ENCODE measurements around the gene SESTD1. TPM values are rescaled to one million over a fixed set of nuclear protein-coding genes. Genes with fewer than 3 reads are reported as not detected.

The SESTD1 gene
- total RNA-seq, 1 experiment from 2014 or later = 208 TPM

- no TSS peak for BruUV-seq (replicated peaks)
- H3K79me2 ChIP-seq (ENCODE audit: low read depth) = peaks cover 78% of the 10 kb centered on the region
- TF ChIP-seq, protein P1, sequence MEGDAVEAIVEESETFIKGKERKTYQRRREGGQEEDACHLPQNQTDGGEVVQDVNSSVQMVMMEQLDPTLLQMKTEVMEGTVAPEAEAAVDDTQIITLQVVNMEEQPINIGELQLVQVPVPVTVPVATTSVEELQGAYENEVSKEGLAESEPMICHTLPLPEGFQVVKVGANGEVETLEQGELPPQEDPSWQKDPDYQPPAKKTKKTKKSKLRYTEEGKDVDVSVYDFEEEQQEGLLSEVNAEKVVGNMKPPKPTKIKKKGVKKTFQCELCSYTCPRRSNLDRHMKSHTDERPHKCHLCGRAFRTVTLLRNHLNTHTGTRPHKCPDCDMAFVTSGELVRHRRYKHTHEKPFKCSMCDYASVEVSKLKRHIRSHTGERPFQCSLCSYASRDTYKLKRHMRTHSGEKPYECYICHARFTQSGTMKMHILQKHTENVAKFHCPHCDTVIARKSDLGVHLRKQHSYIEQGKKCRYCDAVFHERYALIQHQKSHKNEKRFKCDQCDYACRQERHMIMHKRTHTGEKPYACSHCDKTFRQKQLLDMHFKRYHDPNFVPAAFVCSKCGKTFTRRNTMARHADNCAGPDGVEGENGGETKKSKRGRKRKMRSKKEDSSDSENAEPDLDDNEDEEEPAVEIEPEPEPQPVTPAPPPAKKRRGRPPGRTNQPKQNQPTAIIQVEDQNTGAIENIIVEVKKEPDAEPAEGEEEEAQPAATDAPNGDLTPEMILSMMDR (conservative IDR thresholded peaks at IDR 0.05) = no peak
- no peak for TF ChIP-seq EZH2 (IDR thresholded peaks at IDR 0.05; ENCODE audit: low read depth)
- ChIA-PET CTCF (interaction anchor here (0.6 kb wide), 1 partner anchor 314 kb away, joined by 3 read pairs; no protein-coding TSS in a partner anchor), POLR2A (ENCODE audit: unreplicated experiment) (no interaction called here)
- no peaks in the 10 kb centered on the region for H3K9me3 ChIP-seq (ENCODE audit: insufficient read depth, low read depth)
- no peaks in the 10 kb centered on the region for H3K4me1 ChIP-seq (replicated peaks; ENCODE audit: insufficient read depth)
- no peak overlapping the region for H3K4me2 ChIP-seq
- no peaks in the 10 kb centered on the region for H4K20me1 ChIP-seq (ENCODE audit: insufficient read depth)
- intact Hi-C loops (cut with micrococcal nuclease; ENCODE audit: unreplicated experiment) = no loop called here
- no peak overlapping the region for H3K4me3 ChIP-seq
- H3F3A ChIP-seq (ENCODE audit: insufficient read depth, low read depth) = no peaks in the 10 kb centered on the region; the same call in 1 of the 2 replicates
- H3K36me3 ChIP-seq (ENCODE audit: low read depth) = peaks cover 8% of the 10 kb centered on the region
- H3K9me2 ChIP-seq (ENCODE audit: insufficient read depth) = no peaks in the 10 kb centered on the region
- no peak overlapping the region for H3K27ac ChIP-seq
- DNase-seq = no peak
- no peaks in the 10 kb centered on the region for H3K27me3 ChIP-seq (ENCODE audit: insufficient read depth, low read depth)
- H2AFZ ChIP-seq = no peak overlapping the region
Measured at GRCh38 chr2:179226961-179227259, 37.7 kb downstream of the SESTD1 start.

- H3K79me2 ChIP-seq (ENCODE audit: low read depth) = peaks cover 78% of the 10 kb centered on the region
- H3K4me1 ChIP-seq (replicated peaks; ENCODE audit: insufficient read depth) = no peaks in the 10 kb centered on the region
- no peak for TF ChIP-seq EZH2 (IDR thresholded peaks at IDR 0.05; ENCODE audit: low read depth)
- H3F3A ChIP-seq (ENCODE audit: insufficient read depth, low read depth) = no peaks in the 10 kb centered on the region; the same call in 1 of the 2 replicates
- CTCF ChIA-PET = interaction anchor here (0.6 kb wide), 1 partner anchor 314 kb away, joined by 3 read pairs; no protein-coding TSS in a partner anchor
- DNase-seq = no peak
- H3K9me2 ChIP-seq (ENCODE audit: insufficient read depth) = no peaks in the 10 kb centered on the region
- H3K4me2 ChIP-seq = no peak overlapping the region
- no peak overlapping the region for H3K27ac ChIP-seq
- no peak overlapping the region for H3K4me3 ChIP-seq
- no peaks in the 10 kb centered on the region for H4K20me1 ChIP-seq (ENCODE audit: insufficient read depth)
- intact Hi-C loops (cut with micrococcal nuclease; ENCODE audit: unreplicated experiment) = no loop called here
- peaks cover 8% of the 10 kb centered on the region for H3K36me3 ChIP-seq (ENCODE audit: low read depth)
- H3K9me3 ChIP-seq (ENCODE audit: insufficient read depth, low read depth) = no peaks in the 10 kb centered on the region
- POLR2A ChIA-PET (ENCODE audit: unreplicated experiment) = no interaction called here
- TSS peak; percentile 2 for BruUV-seq (replicated peaks)
- H2AFZ ChIP-seq = no peak overlapping the region
- no peaks in the 10 kb centered on the region for H3K27me3 ChIP-seq (ENCODE audit: insufficient read depth, low read depth)
Measured at GRCh38 chr2:179226203-179226960, 38.2 kb downstream of the SESTD1 start.

DNA sequence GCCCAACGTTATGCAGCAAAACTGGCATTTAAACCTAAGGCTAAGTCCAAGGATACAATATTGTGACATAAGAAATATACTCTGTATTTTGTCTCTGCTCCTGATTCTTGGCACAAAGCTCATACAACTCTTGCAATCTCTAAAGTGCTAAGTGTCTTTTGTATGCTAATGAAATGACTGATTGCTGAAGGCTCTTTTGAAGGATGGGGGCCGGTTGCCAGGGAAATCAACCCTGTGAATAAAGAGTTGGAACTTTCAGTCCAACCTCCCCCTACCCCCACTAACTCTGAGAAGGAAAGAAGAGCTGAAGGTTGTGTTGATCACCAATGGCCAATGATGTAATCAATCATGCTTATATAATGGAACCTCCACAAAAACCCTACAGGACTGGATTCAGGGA, 40.3 kb downstream of the SESTD1 start:
- TF ChIP-seq EZH2 (IDR thresholded peaks at IDR 0.05; ENCODE audit: low read depth) = no peak
- TF ChIP-seq, protein P1 (conservative IDR thresholded peaks at IDR 0.05) = no peak
- H3K27me3 ChIP-seq (ENCODE audit: insufficient read depth, low read depth) = no peaks in the 10 kb centered on the region
- peaks cover 8% of the 10 kb centered on the region for H3K36me3 ChIP-seq (ENCODE audit: low read depth)
- H3K4me3 ChIP-seq = no peak overlapping the region
- no peak overlapping the region for H3K4me2 ChIP-seq
- no peaks in the 10 kb centered on the region for H3K9me2 ChIP-seq (ENCODE audit: insufficient read depth)
- H3K9me3 ChIP-seq (ENCODE audit: insufficient read depth, low read depth) = no peaks in the 10 kb centered on the region
- POLR2A ChIA-PET (ENCODE audit: unreplicated experiment) = no interaction called here
- no peak overlapping the region for H3K27ac ChIP-seq
- no peak overlapping the region for H2AFZ ChIP-seq
- H3F3A ChIP-seq (ENCODE audit: insufficient read depth, low read depth) = no peaks in the 10 kb centered on the region
- DNase-seq = no peak
- no TSS peak for BruUV-seq (replicated peaks)
- peaks cover 13% of the 10 kb centered on the region; the same call in 1 of the 2 replicates for H3K4me1 ChIP-seq (replicated peaks; ENCODE audit: insufficient read depth)
- intact Hi-C loops (cut with micrococcal nuclease; ENCODE audit: unreplicated experiment) = no loop called here
- H3K79me2 ChIP-seq (ENCODE audit: low read depth) = peaks cover 85% of the 10 kb centered on the region
- H4K20me1 ChIP-seq (ENCODE audit: insufficient read depth) = no peaks in the 10 kb centered on the region
- CTCF ChIA-PET = no interaction called here
